Prostate gland (tissue), 2 donors: Measurements from ENCODE around the gene CCNL2.

Experiments
- CTCF ChIP-seq, 4 experiments: fragments of 200-600 bp in 2 of 4; fragments of 450-650 bp in 2 of 4; sonication (generic) in 2 of 4; IDR thresholded peaks; 1 replicate in 3 of 4; 2 replicates in 1 of 4; pipeline ENCODE4 v1.5.1; 2016 to 2019; ENCODE audit warnings: antibody characterized with exemption in 4 of 4, mild to moderate bottlenecking in 2 of 4, moderate library complexity in 2 of 4
- POLR2A ChIP-seq: fragments of 450-650 bp; IDR thresholded peaks from one replicate; pipeline ENCODE4 v1.6.1; 2016; ENCODE audit warnings: antibody characterized with exemption, mild to moderate bottlenecking
- POLR2AphosphoS5 ChIP-seq: sonication (generic); formaldehyde crosslinking; IDR thresholded peaks from one replicate; pipeline ENCODE4 v1.6.1; 2017; ENCODE audit warnings: antibody characterized with exemption

- TF ChIP-seq CTCF (IDR thresholded peaks at IDR 0.05) (no peak), POLR2AphosphoS5 (no peak), POLR2A (no peak)
Observed at GRCh38 chr1:1343811-1344421, 55.2 kb downstream of the CCNL2 start.
